Brain microvascular endothelial cell (primary cell): ENCODE results near the gene PIK3CD.
"Not testable (repeated sequence)": the region's sequence is repeated elsewhere in the genome, so short reads cannot be mapped to it uniquely, and the experiment has no call there.

Experiments used
- DNase-seq: peaks from one replicate; pipeline ENCODE4 v3.0.0-alpha.2; 2020
- H3K27ac ChIP-seq: fragments of 250-450 bp; sonication (Bioruptor Pico); 2 replicates; pipeline ENCODE4 v1.5.1; 2020; ENCODE audit warnings: mild to moderate bottlenecking, moderate library complexity
- H3K27me3 ChIP-seq: fragments of 250-450 bp; sonication (Bioruptor Pico); replicated peaks from 2 replicates; pipeline ENCODE4 v1.5.1; 2020; ENCODE audit warnings: mild to moderate bottlenecking
- H3K36me3 ChIP-seq: fragments of 250-450 bp; sonication (Bioruptor Pico); replicated peaks from 2 replicates; pipeline ENCODE4 v1.5.1; 2020; ENCODE audit warnings: mild to moderate bottlenecking
- H3K4me3 ChIP-seq: 2 replicates; pipeline ENCODE4 v1.5.1; 2011; ENCODE audit warnings: low read depth, mild to moderate bottlenecking, control low read depth, low read length, moderate library complexity
- CTCF ChIP-seq: IDR thresholded peaks from 2 replicates; pipeline ENCODE4 v1.5.1; 2011; ENCODE audit warnings: low read depth, mild to moderate bottlenecking, moderate library complexity, low read length, control low read depth, inconsistent platforms; ENCODE audit errors: missing control alignments
- in situ Hi-C: cut with HindIII; loops from 2 replicates; pipeline ENCODE4 v1.10.0; 2017; ENCODE audit warnings: low sequenced_read_pairs, low pct_ligation_motif_present

PIK3CD gene

GRCh38 chr1:9615316-9616063 is 36.0 kb upstream of the PIK3CD start:
- H3K27me3 ChIP-seq, result no peaks in the 10 kb centered on the region
- in situ Hi-C loops, result no loop called here
- no peak overlapping the region for H3K4me3 ChIP-seq
- peak; percentile 87 for TF ChIP-seq CTCF
- H3K36me3 ChIP-seq, result peaks cover 5% of the 10 kb centered on the region
- H3K27ac ChIP-seq, result no peak overlapping the region
- peak; percentile 21 for DNase-seq

- Histone ChIP-seq H3K27ac (no peak overlapping the region), H3K36me3 (no peaks in the 10 kb centered on the region), H3K4me3 (no peak overlapping the region), H3K27me3 (no peaks in the 10 kb centered on the region)
- no peak for TF ChIP-seq CTCF
- in situ Hi-C loops, result no loop called here
- no peak for DNase-seq
Observed at GRCh38 chr1:9618909-9619679, 32.4 kb upstream of the PIK3CD start.

- H3K36me3 ChIP-seq, result no peaks in the 10 kb centered on the region
- no peak for TF ChIP-seq CTCF
- no peaks in the 10 kb centered on the region for H3K27me3 ChIP-seq
- no peak for DNase-seq
- H3K4me3 ChIP-seq, result no peak overlapping the region
- H3K27ac ChIP-seq, result no peak overlapping the region
- in situ Hi-C loops, result no loop called here
Observed at GRCh38 chr1:9621032-9621431, 30.5 kb upstream of the PIK3CD start.

- H3K36me3 ChIP-seq, result no peaks in the 10 kb centered on the region
- no peak overlapping the region for H3K27ac ChIP-seq
- TF ChIP-seq CTCF, result no peak
- in situ Hi-C loops, result no loop called here
- H3K4me3 ChIP-seq, result no peak overlapping the region
- DNase-seq, result no peak
- H3K27me3 ChIP-seq, result no peaks in the 10 kb centered on the region
Observed at GRCh38 chr1:9624081-9624480, 27.4 kb upstream of the PIK3CD start.

GRCh38 chr1:9625030-9625429 is 26.5 kb upstream of the PIK3CD start:
- DNase-seq, in situ Hi-C loops, H3K36me3 ChIP-seq, H3K27ac ChIP-seq, H3K27me3 ChIP-seq, H3K4me3 ChIP-seq: not testable (repeated sequence)

GRCh38 chr1:9626201-9626608 is 25.3 kb upstream of the PIK3CD start:
- H3K27me3 ChIP-seq, result no peaks in the 10 kb centered on the region
- no peak for DNase-seq
- H3K27ac ChIP-seq, result no peak overlapping the region
- in situ Hi-C loops, result no loop called here
- H3K36me3 ChIP-seq, result no peaks in the 10 kb centered on the region
- no peak for TF ChIP-seq CTCF
- no peak overlapping the region for H3K4me3 ChIP-seq
